GM18498 (cell line): ENCODE data around the gene DDX47.
A peak's percentile ranks its signal among the peaks of the same experiment; 100 is the strongest.
"Not testable (repeated sequence)": the region's sequence is repeated elsewhere in the genome, so short reads cannot be mapped to it uniquely, and the experiment has no call there.

ENCODE experiments used
- ATAC-seq: cut with Tn5 transposase; IDR thresholded peaks from one replicate; pipeline ENCODE4 v1.9.1; 2021; ENCODE audit warnings: mild to moderate bottlenecking, moderate library complexity; ENCODE audit not compliant: unreplicated experiment

The DDX47 gene

DNA sequence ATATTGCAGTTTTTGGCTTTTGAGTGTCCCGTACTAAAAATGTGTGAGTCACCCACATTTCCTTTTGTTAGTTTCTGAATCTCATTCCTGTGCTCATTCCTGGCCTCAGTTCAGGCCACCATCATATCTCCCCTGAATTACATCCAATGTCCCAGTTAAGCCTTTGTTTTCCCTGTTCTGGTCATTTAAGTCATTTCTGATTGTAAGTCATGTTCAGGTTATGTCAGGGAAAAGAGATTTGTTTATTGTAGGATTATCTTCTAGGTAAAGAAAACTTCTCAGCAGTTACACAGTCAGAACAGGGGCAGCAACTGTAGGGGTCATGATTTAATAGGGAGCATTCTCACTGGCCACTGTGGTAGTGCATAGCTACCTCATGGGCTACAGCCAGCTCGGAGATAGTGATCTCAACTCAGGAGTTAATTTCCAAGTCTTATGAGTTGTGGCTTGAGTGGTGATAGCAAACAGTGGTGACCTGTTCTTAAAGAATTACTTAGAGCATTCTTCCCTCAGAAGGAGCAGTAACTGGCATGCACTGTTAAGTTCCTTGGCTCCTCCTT lies 6.7 kb downstream of the DDX47 start:
- no peak for ATAC-seq

DNA sequence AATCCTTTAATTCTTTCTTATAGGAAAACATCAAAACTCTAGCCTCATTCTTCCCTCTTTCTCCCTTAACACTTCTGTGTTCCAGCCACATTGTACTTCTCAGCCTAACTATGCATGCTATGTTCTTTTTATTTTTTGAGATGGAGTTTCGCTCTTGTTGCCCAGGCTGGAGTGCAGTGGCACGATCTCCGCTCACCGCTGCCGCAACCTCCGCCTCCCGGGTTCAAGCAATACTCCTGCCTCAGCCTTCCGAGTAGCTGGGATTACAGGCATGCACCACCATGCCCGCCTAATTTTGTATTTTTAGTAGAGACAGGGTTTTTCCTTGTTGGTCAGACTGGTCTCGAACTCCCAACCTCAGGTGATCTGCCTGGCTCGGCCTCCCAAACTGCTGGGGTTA lies 7.2 kb downstream of the DDX47 start:
- not testable (repeated sequence) for ATAC-seq

DNA sequence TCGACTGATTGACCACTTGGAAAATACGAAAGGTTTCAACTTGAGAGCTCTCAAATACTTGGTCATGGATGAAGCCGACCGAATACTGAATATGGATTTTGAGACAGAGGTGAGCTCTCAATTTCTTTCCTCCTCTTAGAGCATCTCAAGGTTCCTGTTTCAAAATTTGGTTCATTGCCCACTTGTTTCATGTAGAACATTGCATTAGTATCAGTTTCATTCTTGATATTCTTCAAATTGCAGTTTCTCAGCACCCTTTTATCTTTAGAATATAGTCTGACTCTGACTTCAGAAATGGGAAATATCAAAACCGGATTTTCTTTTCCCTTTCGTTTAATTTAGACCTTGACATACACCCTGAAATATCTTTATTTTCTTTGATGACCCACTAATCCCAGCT lies 8.8 kb downstream of the DDX47 start:
- ATAC-seq, result peak; percentile 61

DNA sequence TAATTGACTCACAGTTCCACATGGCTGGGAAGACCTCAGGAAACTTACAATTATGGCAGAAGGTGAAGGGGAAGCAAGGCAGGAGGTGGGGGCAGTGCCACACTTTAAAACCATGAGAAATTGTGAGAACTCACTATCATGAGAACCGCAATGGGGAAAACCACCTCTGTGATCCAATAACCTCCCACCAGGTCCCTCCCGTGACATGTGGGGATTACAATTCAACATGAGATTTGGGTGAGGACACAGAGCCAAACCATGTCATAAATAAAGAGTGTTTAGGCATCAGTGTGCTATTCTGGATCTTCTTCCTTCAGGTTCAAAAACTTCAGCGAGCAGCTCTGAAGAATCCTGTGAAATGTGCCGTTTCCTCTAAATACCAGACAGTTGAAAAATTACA lies 9.7 kb downstream of the DDX47 start:
- no peak for ATAC-seq

DNA sequence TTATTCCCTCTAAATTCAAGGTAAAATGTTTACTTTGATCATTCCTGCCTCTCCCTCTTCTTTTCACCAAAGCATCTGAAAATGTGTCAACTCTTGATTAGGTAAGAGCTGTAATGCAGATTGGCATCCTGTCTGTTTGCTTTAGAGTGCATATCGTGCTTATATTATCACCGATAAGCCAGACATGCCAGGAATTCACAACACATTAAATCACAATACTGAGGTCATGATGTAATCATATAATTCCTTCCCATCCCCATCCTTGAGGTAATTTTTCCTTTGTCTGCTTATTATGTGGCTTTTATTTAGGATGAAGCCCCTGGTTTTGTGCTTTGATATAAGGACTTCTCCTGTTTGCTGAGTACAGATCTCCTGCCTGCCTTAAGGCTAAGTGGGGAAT lies 10.2 kb downstream of the DDX47 start:
- ATAC-seq, result no peak

DNA sequence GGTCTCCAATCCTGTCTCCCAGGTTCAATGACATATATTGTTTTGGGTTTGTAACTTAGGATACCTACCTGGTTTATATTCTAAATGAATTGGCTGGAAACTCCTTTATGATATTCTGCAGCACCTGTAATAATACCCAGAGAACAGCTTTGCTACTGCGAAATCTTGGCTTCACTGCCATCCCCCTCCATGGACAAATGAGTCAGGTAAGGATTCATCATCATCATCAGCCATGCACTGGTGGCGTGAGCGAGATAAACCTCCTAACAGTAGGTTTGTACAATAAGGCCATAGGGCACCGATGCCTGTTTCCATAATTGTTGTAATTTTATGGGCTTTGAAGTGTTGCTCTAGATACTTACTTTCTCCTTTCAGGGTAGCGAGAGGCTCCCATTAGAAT lies 10.7 kb downstream of the DDX47 start:
- no peak for ATAC-seq

DNA sequence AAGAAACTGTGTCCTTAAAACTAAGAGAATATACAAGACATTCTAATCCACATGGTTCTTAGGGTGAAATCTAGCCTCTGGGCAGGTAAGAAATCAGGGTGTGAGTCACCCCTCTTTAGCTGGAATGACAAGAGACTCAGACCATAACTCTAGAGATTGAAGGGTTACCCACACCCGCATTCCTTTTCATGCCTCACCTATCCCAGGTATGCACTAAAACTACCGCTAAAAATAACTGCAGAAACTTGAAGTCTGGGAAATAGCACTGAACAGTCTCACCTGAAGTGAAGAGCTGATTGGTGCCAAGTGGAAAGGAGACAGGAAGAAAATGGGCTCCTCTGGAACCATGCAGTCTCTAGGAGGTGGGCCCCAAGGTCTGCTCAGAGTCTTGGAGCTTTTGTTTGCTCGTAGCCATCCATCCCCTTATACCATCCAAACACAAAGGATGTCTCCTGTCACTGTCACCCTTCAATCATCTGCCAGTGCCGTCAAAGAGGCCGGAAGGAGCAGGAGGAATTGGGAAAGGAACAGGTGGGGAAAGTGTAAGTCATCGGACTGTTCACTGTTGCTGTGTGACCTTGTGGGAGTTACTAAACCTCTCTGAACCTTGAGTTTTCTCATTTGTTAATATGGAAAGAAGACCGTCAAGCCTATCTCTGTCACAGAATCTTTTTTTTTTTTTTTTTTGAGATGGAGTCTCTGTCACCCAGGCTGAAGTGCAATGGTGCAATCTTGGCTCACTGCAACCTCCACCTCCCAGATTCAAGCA lies 22.4 kb downstream of the DDX47 start:
- no peak for ATAC-seq

DNA sequence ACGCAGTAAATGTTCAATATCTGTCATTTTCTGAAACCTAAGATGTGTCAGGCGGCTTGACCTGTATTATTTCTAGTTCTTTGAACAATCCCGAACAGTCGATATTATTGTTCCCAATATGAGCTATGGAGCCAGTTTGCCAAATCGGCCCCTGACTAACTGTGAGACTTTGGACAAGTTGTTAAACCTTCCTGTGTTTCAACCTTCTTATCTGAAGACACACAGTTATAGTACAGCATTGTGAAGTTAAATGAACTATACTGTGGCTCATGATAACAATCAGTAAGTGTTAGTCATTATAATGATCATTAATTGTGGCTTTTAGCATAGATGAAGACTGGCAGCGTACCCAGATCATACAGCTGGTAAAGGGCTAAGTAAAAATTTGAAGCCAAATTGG lies 23.4 kb downstream of the DDX47 start:
- no peak for ATAC-seq

DNA sequence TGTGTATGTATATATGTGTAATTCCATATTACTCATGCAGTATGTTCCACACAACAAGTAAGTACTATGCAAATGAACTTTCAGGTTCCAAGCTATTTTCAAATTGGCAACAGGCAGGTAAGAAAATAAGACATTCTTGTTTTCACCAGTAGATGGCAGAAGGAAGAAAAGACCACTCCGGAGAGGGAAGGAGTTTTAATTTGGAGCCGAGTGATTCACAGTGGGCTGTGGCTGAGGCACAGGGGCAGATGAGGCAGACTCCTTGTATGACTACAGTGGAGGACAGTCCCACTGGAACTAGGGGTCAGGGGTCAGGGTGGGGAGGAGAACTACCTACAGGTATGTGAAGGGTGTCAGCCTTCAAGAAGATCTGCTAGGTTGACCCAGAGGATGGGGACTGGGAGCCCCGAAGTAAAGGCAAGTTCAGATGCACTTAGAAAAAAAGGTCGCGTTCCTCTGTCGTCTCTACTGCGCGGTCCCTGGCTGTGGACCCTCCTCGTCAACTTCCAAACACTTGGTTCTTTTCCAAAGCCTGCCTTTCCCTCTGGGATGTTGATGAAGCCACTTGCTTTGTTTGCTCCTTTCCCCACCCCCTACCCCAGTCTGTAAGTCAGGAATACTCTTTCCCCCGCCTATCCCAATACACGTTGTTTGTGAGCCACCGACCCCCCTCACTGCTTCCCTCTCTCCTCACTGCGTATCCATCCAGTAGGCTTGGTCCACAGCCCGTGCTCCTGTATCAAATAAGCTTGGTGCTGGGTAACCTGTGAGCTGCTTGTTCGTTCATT lies 24.1 kb downstream of the DDX47 start:
- peak; percentile 81 for ATAC-seq

DNA sequence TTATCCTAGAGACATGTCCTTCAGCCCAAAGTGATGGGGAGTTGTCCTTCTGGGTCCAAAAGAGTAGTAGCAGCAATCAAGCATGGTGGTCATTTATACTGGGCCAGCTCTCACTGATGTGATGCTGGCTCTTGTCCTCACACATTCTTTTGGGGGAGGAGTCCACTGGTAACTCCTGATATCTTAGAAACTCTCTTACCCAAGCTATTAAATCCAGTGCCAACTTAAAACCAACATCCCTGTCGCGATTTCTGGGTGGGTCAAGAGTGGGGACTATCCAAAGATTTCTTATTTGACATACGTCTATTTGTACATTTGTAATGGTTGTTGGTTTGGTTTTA lies 24.6 kb downstream of the DDX47 start:
- ATAC-seq, result no peak

DNA sequence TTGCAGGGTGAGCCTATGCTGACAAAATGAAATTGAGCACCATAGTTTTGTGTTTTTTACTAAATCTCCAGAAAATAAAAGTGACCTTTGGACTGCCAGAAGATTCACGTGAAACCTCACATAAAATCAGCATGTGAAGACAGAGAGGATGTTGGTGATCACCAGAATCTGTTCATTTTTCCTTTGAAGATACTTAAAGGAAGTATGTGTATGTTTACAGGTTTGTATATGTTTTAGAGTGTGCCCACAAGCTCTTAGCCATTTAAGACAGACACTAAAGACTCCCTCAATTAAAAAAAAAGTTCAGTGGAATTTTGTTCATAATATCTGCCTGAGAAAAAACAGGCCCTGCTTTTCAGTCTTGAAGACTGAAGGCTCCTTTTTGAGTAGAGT lies 25.9 kb downstream of the DDX47 start:
- ATAC-seq, result no peak

DNA sequence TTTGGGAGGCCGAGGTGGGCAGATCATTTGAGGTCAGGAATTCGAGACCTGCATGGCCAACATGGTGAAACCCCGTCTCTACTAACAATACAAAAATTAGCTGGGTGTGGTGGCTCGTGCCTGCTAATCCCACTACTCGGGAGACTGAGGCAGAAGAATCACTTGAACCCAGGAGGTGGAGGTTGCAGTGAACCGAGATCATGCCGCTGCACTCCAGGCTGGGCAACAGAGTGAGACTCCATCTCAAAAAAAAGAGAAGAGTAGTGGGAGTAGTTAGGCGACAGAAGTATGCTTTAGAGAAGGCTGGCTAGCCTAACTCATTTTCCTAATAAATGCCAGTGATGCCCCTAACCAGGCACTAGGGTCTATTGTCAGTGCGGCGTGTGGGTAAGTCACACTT lies 26.3 kb downstream of the DDX47 start:
- not testable (repeated sequence) for ATAC-seq

DNA sequence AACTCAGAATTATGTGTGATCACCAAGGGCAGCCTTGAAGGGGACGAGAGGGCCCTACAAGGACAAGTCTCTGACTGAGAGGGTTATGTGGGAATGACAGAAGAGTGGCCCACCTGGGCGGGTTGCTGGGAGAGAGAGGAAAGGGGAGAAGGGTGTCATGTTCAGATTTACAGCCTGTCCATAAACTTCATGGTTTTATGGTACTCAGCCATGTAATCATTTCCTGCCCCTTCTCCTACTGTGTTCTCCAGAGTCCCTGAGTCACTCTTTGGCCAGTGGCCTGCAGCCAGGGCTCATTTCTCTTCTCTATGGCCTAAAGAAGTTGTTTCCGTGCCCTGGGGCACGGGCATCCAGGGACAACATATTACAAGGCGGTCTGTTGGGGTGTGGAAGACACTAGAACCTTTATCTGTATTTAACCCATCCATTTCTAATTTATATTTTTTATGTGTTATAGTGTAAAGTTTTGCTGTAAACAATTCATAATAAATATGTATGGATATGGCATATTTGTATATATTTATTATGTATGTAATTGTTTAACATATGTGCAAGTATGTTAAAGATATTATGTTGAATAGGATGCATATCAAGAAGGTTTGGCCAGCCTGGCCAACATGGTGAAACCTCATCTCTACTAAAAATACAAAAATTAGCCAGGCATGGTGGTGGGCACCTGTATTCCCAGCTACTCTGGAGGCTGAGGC lies 26.9 kb downstream of the DDX47 start:
- ATAC-seq, result no peak

DNA sequence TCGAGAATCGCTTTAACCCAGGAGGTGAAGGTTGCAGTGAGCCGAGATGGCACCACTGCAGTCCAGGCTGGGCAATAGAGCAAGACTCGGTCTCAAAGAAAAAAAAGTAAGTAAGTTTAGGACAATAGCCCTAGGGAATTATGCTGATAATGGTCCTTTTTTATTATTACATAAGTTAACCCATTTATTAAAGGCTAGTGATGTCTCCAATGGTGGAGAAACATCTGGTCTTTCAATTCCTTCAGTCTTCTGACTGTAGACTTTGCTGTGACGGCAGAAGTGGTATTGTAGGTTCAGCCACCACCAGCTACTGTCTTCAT lies 27.4 kb downstream of the DDX47 start:
- ATAC-seq, result no peak

DNA sequence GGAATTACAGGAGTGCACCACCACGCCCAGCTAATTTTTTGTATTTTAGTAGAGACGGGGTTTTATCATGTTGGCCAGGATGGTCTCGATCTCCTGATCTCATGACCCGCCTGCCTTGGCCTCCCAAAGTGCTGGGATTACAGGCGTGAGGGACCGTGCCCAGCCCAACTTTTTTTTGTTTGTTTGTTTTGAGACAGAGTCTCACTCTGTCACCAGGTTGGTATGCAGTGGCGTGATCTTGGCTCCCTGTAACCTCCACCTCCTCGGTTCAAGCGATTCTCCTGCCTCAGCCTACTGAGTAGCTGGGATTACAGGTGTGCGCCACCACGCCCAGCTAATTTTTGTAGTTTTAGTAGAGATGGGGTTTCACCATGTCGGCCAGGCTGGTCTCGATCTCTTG lies 28.3 kb downstream of the DDX47 start:
- ATAC-seq, result not testable (repeated sequence)

DNA sequence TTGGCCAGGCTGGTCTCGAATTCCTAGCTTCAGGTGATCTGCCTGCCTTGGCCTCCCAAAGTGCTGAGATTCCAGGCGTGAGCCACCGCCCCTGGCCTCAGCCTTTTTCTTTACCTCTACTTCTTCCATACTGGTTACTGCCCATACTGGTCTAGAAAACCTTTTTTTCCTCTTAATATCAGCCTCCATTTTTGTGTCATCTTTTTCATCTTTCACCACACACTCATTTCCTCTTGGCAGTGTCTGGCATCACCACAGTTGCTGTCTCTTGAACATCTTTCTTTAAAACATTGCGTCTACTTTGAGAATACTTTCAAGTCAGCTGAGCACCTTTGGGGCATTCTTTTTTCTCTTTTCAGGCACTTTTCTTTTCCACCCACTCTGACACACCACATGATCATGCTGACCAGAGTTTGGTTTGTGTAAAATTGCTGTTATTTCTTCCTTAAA lies 32.7 kb downstream of the DDX47 start:
- ATAC-seq, result no peak

DNA sequence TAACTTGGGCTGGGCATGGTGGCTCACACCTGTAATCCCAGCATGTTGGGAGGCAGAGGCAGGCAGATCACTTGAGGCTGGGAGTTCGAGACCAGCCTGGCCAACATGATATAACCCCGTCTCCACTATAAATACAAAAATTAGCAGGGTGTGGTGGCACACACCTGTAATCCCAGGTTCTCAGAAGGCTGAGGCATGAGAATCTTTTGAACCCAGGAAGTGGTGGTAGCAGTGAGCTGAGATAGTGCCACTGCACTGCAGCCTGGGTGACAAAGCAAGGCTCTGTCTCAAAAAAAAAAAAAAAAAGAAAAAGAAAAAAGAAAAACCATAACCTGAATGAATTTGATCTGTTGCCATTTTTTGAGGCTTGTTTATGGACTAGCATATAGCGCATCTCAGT lies 33.6 kb downstream of the DDX47 start:
- ATAC-seq, result not testable (repeated sequence)

DNA sequence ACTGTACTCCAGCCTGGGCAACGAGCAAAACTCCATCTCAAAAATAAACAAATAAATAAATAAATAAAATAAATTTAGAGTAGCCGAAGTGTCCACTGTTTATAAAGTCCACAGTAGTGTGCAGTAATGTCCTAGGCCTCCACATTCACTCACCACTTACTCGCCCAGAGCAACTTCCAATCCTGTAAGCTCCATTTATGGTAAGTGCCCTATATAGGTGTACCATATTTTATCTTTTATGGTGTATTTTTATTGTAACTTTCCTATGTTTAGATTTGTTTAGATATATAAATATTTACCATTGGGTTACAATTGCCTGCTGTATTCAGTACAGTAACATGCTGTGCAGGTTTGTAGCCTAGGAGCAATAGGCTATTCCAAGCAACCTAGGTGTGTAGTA lies 40.3 kb downstream of the DDX47 start:
- no peak for ATAC-seq

DNA sequence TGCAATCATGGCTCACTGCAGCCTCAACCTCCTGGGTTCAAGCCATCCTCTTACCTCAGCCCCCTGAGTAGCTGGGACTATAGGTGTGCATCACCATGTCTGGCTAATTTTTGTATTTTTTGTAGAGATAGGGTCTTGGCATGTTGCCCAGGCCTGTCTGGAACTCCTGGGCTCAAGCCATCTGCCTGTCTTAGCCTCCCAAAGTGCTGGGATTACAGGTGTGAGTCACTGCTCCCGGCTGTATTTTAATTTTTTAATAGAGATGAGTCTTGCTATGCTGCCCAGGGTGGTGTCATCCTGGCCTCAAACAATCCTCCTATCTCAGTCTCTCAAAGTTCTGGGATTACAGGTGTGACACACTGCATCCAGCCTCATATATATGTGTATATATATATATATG lies 46.5 kb downstream of the DDX47 start:
- ATAC-seq, result no peak

DNA sequence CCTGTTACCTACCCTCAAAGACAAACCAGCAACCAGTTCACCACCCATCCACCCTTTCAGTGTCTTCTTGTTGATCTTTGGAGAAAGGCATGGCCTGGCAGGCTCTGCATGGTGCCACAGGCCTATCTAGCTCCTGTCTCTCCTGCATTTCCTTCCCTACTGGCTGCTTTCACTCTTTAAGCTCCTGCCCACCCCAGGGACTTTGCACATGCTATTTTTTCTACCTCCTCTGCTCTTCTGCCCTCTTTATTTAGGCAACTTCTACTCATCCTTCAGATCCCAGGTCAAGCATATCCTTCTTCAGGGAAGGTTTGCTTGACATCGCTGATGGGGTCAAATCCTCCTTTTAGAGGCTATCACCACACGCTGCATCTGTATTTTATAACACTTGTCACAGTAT lies 51.1 kb downstream of the DDX47 start:
- ATAC-seq, result no peak

DNA sequence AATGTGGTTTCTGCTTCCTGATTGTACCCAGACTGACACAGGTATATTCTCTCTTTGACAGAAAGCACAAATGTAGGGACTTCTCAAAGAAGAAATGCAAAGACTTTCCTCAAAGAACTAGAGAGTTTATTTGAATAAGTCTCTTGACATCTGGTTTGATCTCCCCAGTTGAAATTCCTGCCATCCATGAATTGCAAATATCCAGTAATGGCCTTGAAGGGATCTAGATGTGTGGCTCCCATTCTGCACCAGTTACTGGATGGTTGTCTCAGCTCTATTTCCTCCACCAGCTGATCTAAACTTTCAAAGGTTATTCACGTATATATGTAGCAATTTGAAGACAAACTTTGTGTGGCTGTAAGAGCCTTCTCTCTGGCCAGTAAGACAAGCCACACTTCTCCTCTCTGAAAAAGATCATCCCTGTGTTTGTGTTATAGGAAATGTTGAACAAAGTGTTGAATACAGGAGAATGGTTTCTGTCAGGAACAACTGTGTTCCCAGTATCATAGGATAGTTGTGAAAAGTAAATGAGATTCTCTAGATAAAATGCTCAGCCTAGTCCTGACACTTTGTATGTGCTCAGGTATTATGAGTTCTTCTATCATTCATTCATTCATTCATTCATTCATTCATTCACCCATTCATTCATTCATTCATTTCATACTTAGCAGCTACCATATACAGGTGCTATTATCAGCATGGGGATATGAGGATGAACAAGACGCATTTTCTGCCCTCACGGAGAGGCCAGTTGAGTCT lies 55.5 kb downstream of the DDX47 start:
- ATAC-seq, result no peak
